ENCODE data around the gene SLC39A9. TPM values are rescaled to one million over a fixed set of nuclear protein-coding genes. Genes with fewer than 3 reads are reported as not detected.

Gene SLC39A9
- total RNA-seq, 1 experiment from 2014 or later, result 39.8 TPM

DNA sequence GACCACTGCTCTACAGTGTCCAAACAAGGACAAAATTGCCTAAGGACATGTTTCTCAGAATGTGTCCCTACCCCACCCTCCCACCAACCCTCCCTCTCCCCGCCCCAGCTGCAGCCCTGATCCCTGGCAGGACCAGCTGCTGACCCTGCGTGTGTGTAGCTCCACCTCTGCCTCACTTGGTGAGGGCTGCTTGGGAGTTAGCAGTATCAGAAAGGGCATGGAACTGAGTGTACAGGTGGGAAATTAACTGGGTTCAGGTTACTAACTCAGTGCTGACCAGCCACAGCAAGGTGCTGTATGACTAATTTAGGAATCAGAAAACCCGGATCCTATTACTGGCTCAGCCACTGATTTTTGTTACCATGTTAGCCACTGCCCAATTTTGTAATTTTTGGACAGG is 74.8 kb downstream of the SLC39A9 start:
- Mint-ChIP-seq H3K27me3 (ENCODE audit: low read depth) (peaks cover 10% of the 10 kb centered on the region), H3K36me3 (ENCODE audit: insufficient read depth in 1 of 3, low read depth in 3 of 3) (peaks cover 0 to 9% (median under 1%) of the 10 kb centered on the region in 3 experiments; a peak in 4 of 7 replicates), H3K4me3 (no peak overlapping the region), H3K4me1 (0 out of 4 replicates have a peak, but pooled peaks cover 0 to under 1% of the 10 kb centered on the region in 2 experiments), H3K27ac (no peak overlapping the region), H3K9me3 (peaks cover under 1 to 3% of the 10 kb centered on the region in 2 experiments; a peak in 2 of 5 replicates)
- Histone ChIP-seq H3K79me2 (ENCODE audit: insufficient read depth, low read length) (no peaks in the 10 kb centered on the region), H4K91ac (ENCODE audit: insufficient read length, low read depth, low read length) (no peak overlapping the region), H4K8ac (replicated peaks; ENCODE audit: insufficient read length, low read depth, low read length) (no peak overlapping the region), H2AK5ac (ENCODE audit: insufficient read length, low read length) (no peak overlapping the region), H3K27ac (ENCODE audit: insufficient read length, low read depth, low read length) (no peak overlapping the region), H3T11ph (ENCODE audit: low read length) (no peak overlapping the region), H3K4me2 (ENCODE audit: insufficient read depth, insufficient read length, low read length) (no peak overlapping the region), H3K9ac (ENCODE audit: extremely low read depth, insufficient read length, low read length) (no peak overlapping the region), H2AFZ (ENCODE audit: low read length) (no peak overlapping the region), H3K23me2 (ENCODE audit: insufficient read length, low read depth, low read length, poor library complexity, severe bottlenecking) (no peaks in the 10 kb centered on the region), H3K79me1 (ENCODE audit: insufficient read depth, low read depth, low read length, poor library complexity, severe bottlenecking) (no peaks in the 10 kb centered on the region), H2BK120ac (ENCODE audit: low read depth, low read length, poor library complexity, severe bottlenecking) (no peak overlapping the region), H2BK12ac (ENCODE audit: insufficient read length, low read depth, low read length) (no peak overlapping the region), H3K4me1 (ENCODE audit: insufficient read depth, low read length) (no peaks in the 10 kb centered on the region), H3K14ac (ENCODE audit: insufficient read depth, low read length) (no peak overlapping the region), H3K9me3 (ENCODE audit: control insufficient read depth, low read depth, low read length) (no peaks in the 10 kb centered on the region), H3K18ac (ENCODE audit: insufficient read length, low read depth, low read length) (no peak overlapping the region), H2BK5ac (ENCODE audit: insufficient read length, low read length) (no peak overlapping the region), H2BK15ac (ENCODE audit: low read depth, low read length) (no peak overlapping the region), H4K20me1 (ENCODE audit: control insufficient read depth, insufficient read depth, insufficient read length) (no peaks in the 10 kb centered on the region), H3K56ac (ENCODE audit: insufficient read length, low read depth, low read length) (no peak overlapping the region), H3K27me3 (ENCODE audit: insufficient read depth, low read length) (no peaks in the 10 kb centered on the region), H3K23ac (ENCODE audit: insufficient read length, low read depth, low read length) (no peak overlapping the region), H2BK20ac (ENCODE audit: low read depth, low read length, poor library complexity, severe bottlenecking) (no peak overlapping the region), H4K5ac (ENCODE audit: insufficient read length, low read depth, low read length) (no peak overlapping the region), H3K4ac (ENCODE audit: low read depth, low read length) (no peak overlapping the region)
- no peak for DNase-seq
- no CpG with 5 or more reads among the region's 3 CpGs for WGBS (ENCODE audit: extremely low coverage, insufficient read length, low lambda C conversion rate)
- TF ChIP-seq, protein P1, sequence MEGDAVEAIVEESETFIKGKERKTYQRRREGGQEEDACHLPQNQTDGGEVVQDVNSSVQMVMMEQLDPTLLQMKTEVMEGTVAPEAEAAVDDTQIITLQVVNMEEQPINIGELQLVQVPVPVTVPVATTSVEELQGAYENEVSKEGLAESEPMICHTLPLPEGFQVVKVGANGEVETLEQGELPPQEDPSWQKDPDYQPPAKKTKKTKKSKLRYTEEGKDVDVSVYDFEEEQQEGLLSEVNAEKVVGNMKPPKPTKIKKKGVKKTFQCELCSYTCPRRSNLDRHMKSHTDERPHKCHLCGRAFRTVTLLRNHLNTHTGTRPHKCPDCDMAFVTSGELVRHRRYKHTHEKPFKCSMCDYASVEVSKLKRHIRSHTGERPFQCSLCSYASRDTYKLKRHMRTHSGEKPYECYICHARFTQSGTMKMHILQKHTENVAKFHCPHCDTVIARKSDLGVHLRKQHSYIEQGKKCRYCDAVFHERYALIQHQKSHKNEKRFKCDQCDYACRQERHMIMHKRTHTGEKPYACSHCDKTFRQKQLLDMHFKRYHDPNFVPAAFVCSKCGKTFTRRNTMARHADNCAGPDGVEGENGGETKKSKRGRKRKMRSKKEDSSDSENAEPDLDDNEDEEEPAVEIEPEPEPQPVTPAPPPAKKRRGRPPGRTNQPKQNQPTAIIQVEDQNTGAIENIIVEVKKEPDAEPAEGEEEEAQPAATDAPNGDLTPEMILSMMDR (conservative IDR thresholded peaks at IDR 0.05), result no peak
